ENCODE results near the gene ALPI. TPM values are rescaled to one million over a fixed set of nuclear protein-coding genes. Genes with fewer than 3 reads are reported as not detected.

ALPI gene
- total RNA-seq, 1 donor from 2014 or later, result not detected

- H3K27ac Mint-ChIP-seq (ENCODE audit: unreplicated experiment), result no peak overlapping the region
- peaks cover 66% of the 10 kb centered on the region for H3K27me3 Mint-ChIP-seq (ENCODE audit: low read depth)
- no peak for TF ChIP-seq CTCF (conservative IDR thresholded peaks at IDR 0.05)
- H3K4me1 Mint-ChIP-seq, result peaks cover 16% of the 10 kb centered on the region
- H3K4me3 Mint-ChIP-seq, result no peak overlapping the region
- DNase-seq (ENCODE audit: low read depth, low spot score), result no peak
- H3K9me3 Mint-ChIP-seq, result no peaks in the 10 kb centered on the region
- no peaks in the 10 kb centered on the region for H3K36me3 Mint-ChIP-seq (ENCODE audit: low read depth)
These were observed 30.0 kb downstream of the ALPI start for GRCh38 chr2:232485757-232486557.

- no peak for DNase-seq (ENCODE audit: low read depth, low spot score)
These were observed 30.8 kb downstream of the ALPI start for GRCh38 chr2:232486558-232487384.

GRCh38 chr2:232487385-232488096 lies 31.6 kb downstream of the ALPI start, which contains the start of gene ECEL1:
ECEL1 (minus strand) TSS chr2:232487834; CDS start chr2:232486653, 1,181 bp downstream.
- H3K4me3 Mint-ChIP-seq, result peak within 1 kb of the TSS; percentile 79
- no peaks in the 10 kb centered on the region for H3K36me3 Mint-ChIP-seq (ENCODE audit: low read depth)
- peak; percentile 35 for DNase-seq (ENCODE audit: low read depth, low spot score)
- no peak within 1 kb of the TSS for H3K27ac Mint-ChIP-seq (ENCODE audit: unreplicated experiment)
- H3K27me3 Mint-ChIP-seq (ENCODE audit: low read depth), result peaks cover 68% of the 10 kb centered on the region
- peaks cover 16% of the 10 kb centered on the region for H3K4me1 Mint-ChIP-seq
- TF ChIP-seq CTCF (conservative IDR thresholded peaks at IDR 0.05), result no peak
- H3K9me3 Mint-ChIP-seq, result no peaks in the 10 kb centered on the region

More at GRCh38 chr2:232486558-232487384, 30.8 kb downstream of the ALPI start:
- H3K36me3 Mint-ChIP-seq (ENCODE audit: low read depth), result no peaks in the 10 kb centered on the region
- H3K4me3 Mint-ChIP-seq, result peak overlapping the region; percentile 79
- no peaks in the 10 kb centered on the region for H3K9me3 Mint-ChIP-seq
- peaks cover 73% of the 10 kb centered on the region for H3K27me3 Mint-ChIP-seq (ENCODE audit: low read depth)
- peaks cover 16% of the 10 kb centered on the region for H3K4me1 Mint-ChIP-seq
- TF ChIP-seq CTCF (conservative IDR thresholded peaks at IDR 0.05), result no peak
- H3K27ac Mint-ChIP-seq (ENCODE audit: unreplicated experiment), result no peak overlapping the region

- Mint-ChIP-seq H3K9me3 (no peaks in the 10 kb centered on the region), H3K36me3 (ENCODE audit: low read depth) (no peaks in the 10 kb centered on the region), H3K4me3 (peak overlapping the region; percentile 77), H3K27ac (ENCODE audit: unreplicated experiment) (no peak overlapping the region), H3K27me3 (ENCODE audit: low read depth) (peaks cover 70% of the 10 kb centered on the region), H3K4me1 (peaks cover 18% of the 10 kb centered on the region)
- DNase-seq (ENCODE audit: low read depth, low spot score), result no peak
- TF ChIP-seq CTCF (conservative IDR thresholded peaks at IDR 0.05), result no peak
These were observed 32.3 kb downstream of the ALPI start for GRCh38 chr2:232488097-232488711.

Measured in neural crest cell (in vitro differentiated cells).